ENCODE results near the gene NSUN3. TPM values are rescaled to one million over a fixed set of nuclear protein-coding genes. Genes with fewer than 3 reads are reported as not detected.

The NSUN3 gene
- total RNA-seq, 2 experiments from 2014 or later, result 10.4 to 13.5 TPM

DNA sequence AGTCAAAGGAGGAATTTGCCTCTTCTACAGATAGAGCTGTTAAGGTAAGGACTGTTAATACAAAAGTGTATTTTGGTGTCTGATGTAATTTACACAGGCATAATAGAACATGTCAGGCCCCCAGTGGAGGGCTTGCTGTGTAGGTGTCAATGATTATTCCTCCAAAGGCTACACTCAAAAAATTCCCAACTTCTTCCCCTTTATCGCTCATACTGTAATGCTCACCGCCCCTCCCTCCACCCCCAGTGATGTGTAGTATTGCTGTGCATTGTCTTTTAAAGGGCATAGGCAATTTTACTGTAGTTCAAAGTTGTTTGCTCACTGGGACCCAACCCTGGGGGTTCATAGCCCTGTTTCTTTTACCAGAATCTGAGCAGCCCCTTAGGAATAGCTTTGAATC, 32.2 kb downstream of the NSUN3 start:
- no peak overlapping the region for H3K4me2 ChIP-seq (ENCODE audit: low read length)
- no peaks in the 10 kb centered on the region for H3K4me1 ChIP-seq (ENCODE audit: insufficient read depth, low read length, poor library complexity, severe bottlenecking)
- no peaks in the 10 kb centered on the region for H3K9me2 ChIP-seq (ENCODE audit: insufficient read depth, low read length)
- no TSS peak for BruUV-seq (replicated peaks)
- no peak overlapping the region for H3K27ac ChIP-seq (ENCODE audit: low read depth, low read length, poor library complexity, severe bottlenecking)
- ChIA-PET CTCF (ENCODE audit: unreplicated experiment) (no interaction called here), POLR2A (interaction anchor here (1.1 kb wide), 1 partner anchor 9 kb away, joined by 3 read pairs; no protein-coding TSS in a partner anchor)
- no peak overlapping the region for H2AFZ ChIP-seq (ENCODE audit: low read length)
- no peaks in the 10 kb centered on the region for H3K79me2 ChIP-seq (ENCODE audit: insufficient read depth, low read depth, low read length)
- no peak for DNase-seq (ENCODE audit: low spot score)
- H3K4me3 ChIP-seq (ENCODE audit: low read depth, low read length, poor library complexity, severe bottlenecking), result no peak overlapping the region
- TF ChIP-seq EZH2phosphoT487 (IDR thresholded peaks at IDR 0.05; ENCODE audit: borderline replicate concordance, low read depth, low read length), result no peak
- TF ChIP-seq, protein P1, sequence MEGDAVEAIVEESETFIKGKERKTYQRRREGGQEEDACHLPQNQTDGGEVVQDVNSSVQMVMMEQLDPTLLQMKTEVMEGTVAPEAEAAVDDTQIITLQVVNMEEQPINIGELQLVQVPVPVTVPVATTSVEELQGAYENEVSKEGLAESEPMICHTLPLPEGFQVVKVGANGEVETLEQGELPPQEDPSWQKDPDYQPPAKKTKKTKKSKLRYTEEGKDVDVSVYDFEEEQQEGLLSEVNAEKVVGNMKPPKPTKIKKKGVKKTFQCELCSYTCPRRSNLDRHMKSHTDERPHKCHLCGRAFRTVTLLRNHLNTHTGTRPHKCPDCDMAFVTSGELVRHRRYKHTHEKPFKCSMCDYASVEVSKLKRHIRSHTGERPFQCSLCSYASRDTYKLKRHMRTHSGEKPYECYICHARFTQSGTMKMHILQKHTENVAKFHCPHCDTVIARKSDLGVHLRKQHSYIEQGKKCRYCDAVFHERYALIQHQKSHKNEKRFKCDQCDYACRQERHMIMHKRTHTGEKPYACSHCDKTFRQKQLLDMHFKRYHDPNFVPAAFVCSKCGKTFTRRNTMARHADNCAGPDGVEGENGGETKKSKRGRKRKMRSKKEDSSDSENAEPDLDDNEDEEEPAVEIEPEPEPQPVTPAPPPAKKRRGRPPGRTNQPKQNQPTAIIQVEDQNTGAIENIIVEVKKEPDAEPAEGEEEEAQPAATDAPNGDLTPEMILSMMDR (conservative IDR thresholded peaks at IDR 0.05; ENCODE audit: low read length), result no peak
- no peaks in the 10 kb centered on the region for H4K20me1 ChIP-seq (ENCODE audit: insufficient read depth, low read length)
- intact Hi-C loops (cut with micrococcal nuclease; ENCODE audit: unreplicated experiment), result no loop called here
- peaks cover 51% of the 10 kb centered on the region for H3K36me3 ChIP-seq (ENCODE audit: insufficient read depth, low read length)
- H3K9me3 ChIP-seq (ENCODE audit: low read length), result no peaks in the 10 kb centered on the region

DNA sequence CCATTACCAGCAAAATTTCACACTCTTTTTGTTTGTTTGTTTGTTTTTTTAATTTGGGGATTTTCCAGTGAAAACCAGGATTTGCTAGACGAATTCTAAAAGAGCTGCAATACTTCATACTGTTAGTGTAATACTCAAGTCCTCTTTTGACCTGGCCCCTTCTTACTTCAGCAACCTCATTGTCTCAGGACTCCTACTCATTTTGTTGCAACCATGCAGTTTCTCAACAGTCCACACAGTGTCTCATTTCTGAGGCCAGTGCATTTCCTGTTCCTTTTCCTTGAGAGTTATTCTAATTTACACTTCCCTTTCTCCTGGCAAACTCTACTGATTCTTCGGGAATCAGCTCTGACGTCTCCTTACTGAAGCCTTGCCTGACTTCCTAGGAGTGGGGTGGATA, 35.6 kb downstream of the NSUN3 start:
- no peaks in the 10 kb centered on the region for H3K79me2 ChIP-seq (ENCODE audit: insufficient read depth, low read depth, low read length)
- no peaks in the 10 kb centered on the region for H4K20me1 ChIP-seq (ENCODE audit: insufficient read depth, low read length)
- intact Hi-C loops (cut with micrococcal nuclease; ENCODE audit: unreplicated experiment), result no loop called here
- POLR2A ChIA-PET, result no interaction called here
- H3K9me2 ChIP-seq (ENCODE audit: insufficient read depth, low read length), result no peaks in the 10 kb centered on the region
- H3K4me2 ChIP-seq (ENCODE audit: low read length), result no peak overlapping the region
- H3K4me3 ChIP-seq (ENCODE audit: low read depth, low read length, poor library complexity, severe bottlenecking), result no peak overlapping the region
- TF ChIP-seq, protein P1 (conservative IDR thresholded peaks at IDR 0.05; ENCODE audit: low read length), result no peak
- no peak for TF ChIP-seq EZH2phosphoT487 (IDR thresholded peaks at IDR 0.05; ENCODE audit: borderline replicate concordance, low read depth, low read length)
- H3K36me3 ChIP-seq (ENCODE audit: insufficient read depth, low read length), result peaks cover 47% of the 10 kb centered on the region
- no peak for DNase-seq (ENCODE audit: low spot score)
- no TSS peak for BruUV-seq (replicated peaks)
- CTCF ChIA-PET (ENCODE audit: unreplicated experiment), result no interaction called here
- H3K27ac ChIP-seq (ENCODE audit: low read depth, low read length, poor library complexity, severe bottlenecking), result no peak overlapping the region
- H2AFZ ChIP-seq (ENCODE audit: low read length), result no peak overlapping the region
- H3K4me1 ChIP-seq (ENCODE audit: insufficient read depth, low read length, poor library complexity, severe bottlenecking), result no peaks in the 10 kb centered on the region
- no peaks in the 10 kb centered on the region for H3K9me3 ChIP-seq (ENCODE audit: low read length)

DNA sequence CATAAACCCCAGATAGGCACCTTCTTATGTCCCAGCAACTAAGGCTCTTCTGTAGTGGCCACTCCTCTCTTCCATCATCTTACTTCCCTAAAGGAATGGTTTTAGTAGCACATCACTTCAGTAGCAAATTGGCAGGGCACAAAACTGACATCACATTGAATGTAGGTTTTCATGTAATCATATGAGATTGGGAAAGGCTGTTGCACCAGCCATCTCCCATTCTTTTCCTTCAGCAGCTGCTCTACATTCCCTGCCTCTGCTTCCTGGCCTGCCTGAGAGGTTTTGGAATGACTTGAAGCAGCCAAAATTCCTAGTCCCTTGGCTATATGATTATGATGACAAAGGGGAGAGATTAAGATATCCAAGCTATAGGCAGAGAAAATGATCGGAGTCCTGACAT, 36.5 kb downstream of the NSUN3 start:
- no TSS peak for BruUV-seq (replicated peaks)

More for the DNA sequence above, 36.5 kb downstream of the NSUN3 start:
- H2AFZ ChIP-seq (ENCODE audit: low read length), result no peak overlapping the region
- DNase-seq (ENCODE audit: low spot score), result no peak
- H4K20me1 ChIP-seq (ENCODE audit: insufficient read depth, low read length), result no peaks in the 10 kb centered on the region
- TF ChIP-seq EZH2phosphoT487 (IDR thresholded peaks at IDR 0.05; ENCODE audit: borderline replicate concordance, low read depth, low read length), result no peak
- TF ChIP-seq, protein P1 (conservative IDR thresholded peaks at IDR 0.05; ENCODE audit: low read length), result no peak
- ChIA-PET POLR2A (interaction anchor here (0.7 kb wide), 1 partner anchor 13 kb away, joined by 3 read pairs; no protein-coding TSS in a partner anchor), CTCF (ENCODE audit: unreplicated experiment) (no interaction called here)
- H3K9me2 ChIP-seq (ENCODE audit: insufficient read depth, low read length), result no peaks in the 10 kb centered on the region
- peaks cover 47% of the 10 kb centered on the region for H3K36me3 ChIP-seq (ENCODE audit: insufficient read depth, low read length)
- H3K4me1 ChIP-seq (ENCODE audit: insufficient read depth, low read length, poor library complexity, severe bottlenecking), result no peaks in the 10 kb centered on the region
- H3K79me2 ChIP-seq (ENCODE audit: insufficient read depth, low read depth, low read length), result no peaks in the 10 kb centered on the region
- no peak overlapping the region for H3K4me2 ChIP-seq (ENCODE audit: low read length)
- no peaks in the 10 kb centered on the region for H3K9me3 ChIP-seq (ENCODE audit: low read length)
- H3K4me3 ChIP-seq (ENCODE audit: low read depth, low read length, poor library complexity, severe bottlenecking), result no peak overlapping the region
- no peak overlapping the region for H3K27ac ChIP-seq (ENCODE audit: low read depth, low read length, poor library complexity, severe bottlenecking)
- intact Hi-C loops (cut with micrococcal nuclease; ENCODE audit: unreplicated experiment), result no loop called here
